ENCODE measurements around the gene ALX4. TPM values are rescaled to one million over a fixed set of nuclear protein-coding genes. Genes with fewer than 3 reads are reported as not detected.

Gene ALX4
- total and polyA plus RNA-seq, 9 of the 15 experiments (the other 6 are each of a cell fraction or from before 2014, with no cell fraction given), result 0.07 to 1.2 (median 0.33) TPM

GRCh38 chr11:44248109-44248508 lies 61.8 kb downstream of the ALX4 start:
- intact Hi-C loops (cut with micrococcal nuclease) (no loop called here), in situ Hi-C loops (cut with MboI) (no loop called here)
- no peak for ATAC-seq
- no peak for TF ChIP-seq NFYB (IDR thresholded peaks at IDR 0.05; ENCODE audit: extremely low read depth, insufficient read length)
- TF ChIP-seq ZNF586 (CRISPR knock-in tag; conservative IDR thresholded peaks at IDR 0.05), result no peak
- TF ChIP-seq PCBP2 (IDR thresholded peaks at IDR 0.05; ENCODE audit: low read depth, low read length, poor library complexity, severe bottlenecking), result no peak
- TF ChIP-seq ZNF436 (CRISPR knock-in tag; IDR thresholded peaks at IDR 0.05), result no peak
- TF ChIP-seq HMG20A (CRISPR knock-in tag; conservative IDR thresholded peaks at IDR 0.05), result no peak
- TF ChIP-seq EP400 (IDR thresholded peaks at IDR 0.05), result no peak
- TF ChIP-seq ZNF354B (CRISPR knock-in tag; IDR thresholded peaks at IDR 0.05), result no peak
- TF ChIP-seq TBL1XR1 (IDR thresholded peaks at IDR 0.05; ENCODE audit: low read length in 2 of 2), result no peak
- no peak for TF ChIP-seq TSHZ1 (CRISPR knock-in tag; IDR thresholded peaks at IDR 0.05)
- no peak for TF ChIP-seq LCOR (CRISPR knock-in tag; IDR thresholded peaks at IDR 0.05)
- no peak for TF ChIP-seq ZNF217 (CRISPR knock-in tag; IDR thresholded peaks at IDR 0.05)
- no peak for TF ChIP-seq BRD4 (IDR thresholded peaks at IDR 0.05)
- no peak for TF ChIP-seq BACH1 (tag; IDR thresholded peaks at IDR 0.05)
- TF ChIP-seq MIER1 (IDR thresholded peaks at IDR 0.05; ENCODE audit: low read depth), result no peak
- no peak for TF ChIP-seq XRCC4 (IDR thresholded peaks at IDR 0.05; ENCODE audit: extremely low read depth, insufficient read depth, insufficient read length)
- TF ChIP-seq CCNT2 (IDR thresholded peaks at IDR 0.05; ENCODE audit: borderline replicate concordance, extremely low read depth, insufficient read length, low read depth, low read length), result no peak
- no peak for TF ChIP-seq THAP12 (CRISPR knock-in tag; IDR thresholded peaks at IDR 0.05)
- Histone ChIP-seq H3K9me3 (replicated peaks; ENCODE audit: control insufficient read depth, insufficient read depth, low read depth, low read length) (peaks cover 3% of the 10 kb centered on the region; the same call in 1 of the 2 replicates), H3K4me1 (replicated peaks in 1 of 2; ENCODE audit: control insufficient read depth in 2 of 2, insufficient read depth in 2 of 2, low read length in 2 of 2) (peaks cover 5 to 9% of the 10 kb centered on the region in 2 experiments; a peak in 4 of 5 replicates), H3K9me1 (ENCODE audit: control insufficient read depth, insufficient read depth, low read length) (no peaks in the 10 kb centered on the region), H3K79me2 (ENCODE audit: control insufficient read depth, insufficient read depth, low read length) (no peaks in the 10 kb centered on the region), H3K9ac (ENCODE audit: insufficient read depth in 1 of 2, low read depth in 2 of 2, low read length in 2 of 2) (no peak overlapping the region), H3K27me3 (ENCODE audit: control insufficient read depth in 2 of 2, insufficient read depth in 2 of 2, low read length in 2 of 2) (no peaks in the 10 kb centered on the region), H4K20me1 (replicated peaks; ENCODE audit: control insufficient read depth, insufficient read depth, low read length) (no peaks in the 10 kb centered on the region; the same call in 1 of the 2 replicates), H2AFZ (ENCODE audit: low read depth, low read length) (no peak overlapping the region), H3K27ac (ENCODE audit: extremely low read depth, low read depth, low read length) (no peak overlapping the region), H3K4me2 (ENCODE audit: insufficient read depth, low read length) (no peak overlapping the region), H3K36me3 (ENCODE audit: control insufficient read depth, insufficient read depth, low read length) (peaks cover 10% of the 10 kb centered on the region; the same call in 2 of the 3 replicates), H3K4me3 (no peak overlapping the region)
- ChIA-PET POLR2A (interaction anchor here (0.7 to 3.1 kb wide), 4 partner anchors 10 to 61 kb away, joined by 3 to 16 read pairs (median 8); no protein-coding TSS in a partner anchor), CTCF (ENCODE audit: low intra/inter-chr PET ratio) (no interaction called here)
- 47% methylated on average over 2 of the region's 2 CpGs for WGBS (ENCODE audit: insufficient coverage, low coverage, missing lambda C conversion rate)
- BruUV-seq (replicated peaks), result no TSS peak
- FAIRE-seq, result no peak
- no peak for DNase-seq (ENCODE audit: extremely low read depth in 1 of 4, low spot score in 3 of 4)
